ENCODE measurements around the gene PARD3B.
"Not testable (repeated sequence)": the region's sequence is repeated elsewhere in the genome, so short reads cannot be mapped to it uniquely, and the experiment has no call there.

The PARD3B gene

GRCh38 chr2:205471776-205472175 lies 926.5 kb downstream of the PARD3B start:
- no peak for ATAC-seq
- DNase-seq: no peak

DNA sequence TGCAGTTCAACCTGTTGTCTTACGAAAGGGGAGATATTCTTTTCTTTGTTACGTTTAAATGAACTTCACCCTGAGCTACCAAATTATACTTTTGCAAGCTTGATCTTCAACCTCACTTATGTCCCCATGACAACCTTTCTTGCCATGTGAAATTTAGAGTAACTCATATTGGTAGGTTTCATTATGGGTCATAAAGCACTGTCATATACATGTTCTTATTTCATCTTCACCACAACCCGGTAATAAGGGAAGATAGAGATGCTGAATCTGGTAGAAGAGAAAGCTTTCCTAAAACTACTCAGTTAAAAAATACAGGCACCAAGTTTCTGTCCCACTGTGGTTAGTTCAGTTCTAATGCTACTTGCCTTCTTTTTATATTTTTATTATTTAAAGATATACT lies 928.5 kb downstream of the PARD3B start:
- no peak for DNase-seq
- ATAC-seq: no peak

DNA sequence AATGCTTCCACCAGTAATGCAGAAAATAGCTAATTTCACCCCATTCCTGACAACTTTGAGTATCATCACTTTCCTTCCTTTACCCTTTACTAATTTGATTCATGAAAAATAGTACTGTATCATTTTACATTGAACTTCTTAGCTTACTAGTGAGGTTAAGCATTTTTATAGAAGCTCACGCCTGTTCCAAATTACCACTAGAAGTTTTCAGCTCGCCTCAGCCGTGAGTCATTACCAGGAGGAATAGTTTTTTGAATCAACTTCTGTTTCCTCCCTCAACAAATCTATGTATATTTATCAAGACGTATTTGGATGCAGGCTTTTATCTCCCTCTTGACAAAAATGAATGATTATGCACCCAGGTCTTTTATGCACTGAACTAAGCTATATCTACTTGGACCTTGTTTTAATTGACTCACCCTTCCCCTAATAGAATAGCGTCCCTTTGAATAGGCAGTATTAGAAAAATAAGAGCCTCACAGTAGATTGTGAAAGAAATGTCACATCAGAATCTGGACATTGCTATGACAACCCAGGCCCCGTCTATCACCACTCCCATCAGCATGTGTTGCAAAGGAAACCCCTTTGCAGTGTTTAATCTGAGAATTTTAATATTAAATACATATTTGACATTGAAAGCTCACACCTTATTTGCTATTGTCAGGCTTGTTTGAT lies 929.6 kb downstream of the PARD3B start:
- DNase-seq: no peak
- no peak for ATAC-seq

DNA sequence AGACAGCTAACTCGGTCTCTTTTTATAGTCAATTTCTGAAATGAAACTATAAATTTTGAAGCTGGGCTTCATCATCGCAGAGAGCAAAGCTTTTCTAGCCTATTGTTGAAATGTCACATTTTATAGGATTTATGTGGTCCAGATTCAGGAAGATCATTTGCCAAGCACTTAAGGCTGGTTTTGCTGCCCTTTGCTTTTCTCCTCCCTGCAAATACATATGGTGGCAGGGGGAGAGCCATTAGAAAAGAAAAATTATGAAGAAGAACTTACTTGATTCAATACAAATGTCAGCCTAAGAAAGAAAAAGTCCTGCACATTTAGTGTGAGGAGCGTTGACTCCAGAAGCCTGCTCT lies 930.1 kb downstream of the PARD3B start:
- no peak for DNase-seq
- no peak for ATAC-seq

DNA sequence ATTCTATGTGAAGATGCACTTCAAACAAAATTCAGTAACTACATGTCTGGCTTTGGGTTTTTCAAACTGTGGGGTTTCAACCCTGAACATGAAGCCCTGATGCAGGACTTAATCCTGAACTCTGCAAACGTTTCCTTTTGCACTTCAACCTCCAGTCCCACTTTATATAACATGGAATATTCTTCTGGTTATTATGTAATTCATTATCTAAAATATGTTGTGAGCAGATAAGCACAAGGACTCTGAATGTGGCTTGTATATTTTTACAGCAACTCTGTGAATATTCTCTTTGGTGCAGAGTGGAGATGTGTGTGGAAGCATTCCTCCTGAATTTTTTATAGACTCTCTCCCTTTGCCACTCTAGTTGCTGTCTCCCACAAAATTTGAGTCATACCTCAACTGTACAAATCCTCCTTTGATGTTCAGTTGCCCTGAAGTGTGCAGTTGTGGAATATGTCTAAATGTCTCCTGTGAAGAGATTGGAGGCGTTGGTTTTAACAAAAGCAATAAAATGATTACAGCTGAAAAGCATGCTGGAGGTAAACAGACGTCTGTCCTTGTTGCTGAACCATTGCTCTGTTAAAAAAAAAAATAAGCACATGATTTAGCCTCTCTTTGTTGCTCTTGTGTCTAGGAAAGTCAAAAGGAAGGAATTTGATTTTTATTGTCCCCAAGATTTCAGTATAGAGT lies 931.9 kb downstream of the PARD3B start:
- ATAC-seq (no peak), DNase-seq (no peak)

DNA sequence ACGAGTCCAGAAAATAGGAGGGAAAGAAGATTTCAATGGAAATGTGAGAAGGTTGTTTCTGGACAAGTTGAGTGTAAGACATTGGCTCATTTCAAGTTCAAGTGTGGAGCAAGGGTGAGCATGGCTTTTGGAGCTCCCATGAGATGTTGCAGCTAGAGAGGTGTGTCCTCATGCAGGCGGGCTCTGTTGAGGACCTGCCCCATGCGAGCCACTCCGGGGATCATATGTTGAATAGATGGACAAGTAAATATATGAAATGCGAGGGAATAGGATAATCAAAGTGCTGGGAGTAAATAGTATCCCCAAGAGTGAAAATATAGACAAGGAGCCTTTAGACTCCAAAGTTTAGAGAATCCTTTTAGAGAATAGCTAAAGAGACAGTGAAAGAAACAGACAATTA lies 936.6 kb downstream of the PARD3B start:
- no peak for ATAC-seq

GRCh38 chr2:205482399-205483081 lies 937.3 kb downstream of the PARD3B start:
- DNase-seq (no peak), ATAC-seq (no peak)

More for the DNA sequence above, 936.6 kb downstream of the PARD3B start:
- DNase-seq: no peak

- no peak for DNase-seq
Observed at GRCh38 chr2:205483095-205483494, 937.8 kb downstream of the PARD3B start.

GRCh38 chr2:205484215-205484614 lies 938.9 kb downstream of the PARD3B start:
- DNase-seq (no peak), ATAC-seq (no peak)

More at GRCh38 chr2:205483095-205483494, 937.8 kb downstream of the PARD3B start:
- ATAC-seq: no peak

GRCh38 chr2:205484764-205485163 lies 939.5 kb downstream of the PARD3B start:
- ATAC-seq: no peak
- DNase-seq: no peak

- not testable (repeated sequence) for ATAC-seq, DNase-seq
Observed at GRCh38 chr2:205493528-205493927, 948.3 kb downstream of the PARD3B start.

DNA sequence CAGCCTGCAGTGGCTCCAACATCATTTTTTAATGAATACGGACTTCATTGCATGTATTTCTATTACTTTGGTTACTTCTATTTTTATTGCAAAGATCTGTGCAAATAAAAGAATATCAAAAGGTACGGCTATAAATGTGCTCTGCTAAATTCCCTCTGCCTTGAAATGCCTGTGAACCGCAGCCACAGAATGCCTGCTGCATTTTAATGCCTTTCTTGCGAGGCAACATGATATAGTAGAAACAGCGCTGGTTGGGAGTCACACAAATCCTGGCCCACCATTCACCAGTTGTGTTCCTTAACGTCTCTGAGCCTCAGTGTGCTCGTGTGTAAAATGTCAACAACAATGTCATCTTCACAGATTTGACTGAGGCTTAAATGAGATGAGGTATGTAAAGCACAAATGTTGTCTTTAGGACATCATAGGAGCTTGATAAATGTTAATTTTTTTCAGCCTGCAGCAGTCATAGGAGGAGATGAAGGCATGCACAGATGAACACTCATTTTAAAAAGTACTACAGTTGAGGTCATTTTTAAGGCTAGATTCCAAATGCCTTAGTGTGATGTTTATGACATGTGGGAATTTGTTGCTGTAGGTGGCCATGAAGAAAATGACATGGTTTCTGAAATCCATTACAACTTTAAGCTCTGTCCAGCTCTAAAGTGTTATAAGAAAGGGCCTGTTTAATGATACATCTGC lies 949.4 kb downstream of the PARD3B start:
- ATAC-seq (no peak), DNase-seq (no peak)

DNA sequence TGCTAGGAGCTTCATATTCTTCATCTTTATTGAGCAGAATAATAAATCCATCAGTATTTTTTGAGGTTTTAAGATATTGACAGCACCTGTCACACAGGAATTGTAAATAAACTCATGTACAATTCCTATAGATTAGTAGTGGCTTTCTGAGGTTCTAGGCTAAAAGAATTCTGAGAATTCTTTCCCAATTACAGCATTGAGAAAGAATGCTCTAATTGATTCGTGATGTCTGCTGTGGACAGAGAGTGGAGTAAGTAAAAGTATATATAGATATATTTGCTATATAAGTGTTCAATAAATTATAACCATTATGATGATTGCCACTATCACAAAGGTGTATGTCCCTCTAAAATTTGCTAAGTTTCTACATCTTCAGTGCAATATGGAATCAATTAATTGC lies 950.5 kb downstream of the PARD3B start:
- no peak for DNase-seq
- ATAC-seq: no peak

DNA sequence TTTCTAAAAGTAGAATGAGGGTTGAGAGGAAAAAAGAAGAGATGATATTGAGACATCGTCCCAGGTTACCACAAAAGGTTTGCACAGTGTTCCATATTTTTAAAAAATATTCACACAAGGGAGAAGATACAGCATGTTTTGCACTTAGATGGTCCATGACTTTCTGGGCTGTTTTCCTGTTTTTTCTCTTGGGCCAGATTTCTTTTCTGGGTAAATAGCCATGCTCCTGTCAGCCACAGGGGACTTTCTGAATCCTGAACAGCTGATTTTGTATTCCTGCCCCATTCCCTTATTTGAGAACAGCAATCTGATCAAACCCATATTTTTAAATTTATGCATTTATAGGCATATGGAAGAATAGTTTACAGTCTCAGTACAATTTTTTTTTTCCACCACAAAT lies 951.1 kb downstream of the PARD3B start:
- ATAC-seq (no peak), DNase-seq (no peak)

- ATAC-seq: no peak
- DNase-seq: no peak
Observed at GRCh38 chr2:205496772-205497171, 951.5 kb downstream of the PARD3B start.

DNA sequence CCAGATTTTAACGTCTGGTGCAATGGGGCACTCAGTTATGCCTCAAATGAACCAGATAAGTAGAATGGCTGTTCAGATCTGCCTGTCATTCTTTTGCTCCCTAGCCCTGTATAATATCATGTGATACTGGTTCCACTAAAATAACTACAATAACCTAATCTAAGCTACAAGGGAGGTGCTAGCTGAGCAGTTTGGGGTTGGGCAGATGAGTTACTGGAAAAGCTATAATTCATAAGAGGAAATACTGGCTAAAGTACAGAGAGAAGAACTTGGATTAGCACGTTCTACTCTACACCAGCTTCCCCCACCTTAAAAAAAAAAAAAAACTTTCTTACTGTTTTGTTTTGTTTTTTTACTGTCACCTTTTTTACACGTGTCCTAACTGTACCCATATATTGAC lies 953.7 kb downstream of the PARD3B start:
- ATAC-seq: no peak

GRCh38 chr2:205500065-205500464 lies 954.8 kb downstream of the PARD3B start:
- DNase-seq (no peak), ATAC-seq (no peak)

More for the DNA sequence above, 953.7 kb downstream of the PARD3B start:
- DNase-seq: no peak

DNA sequence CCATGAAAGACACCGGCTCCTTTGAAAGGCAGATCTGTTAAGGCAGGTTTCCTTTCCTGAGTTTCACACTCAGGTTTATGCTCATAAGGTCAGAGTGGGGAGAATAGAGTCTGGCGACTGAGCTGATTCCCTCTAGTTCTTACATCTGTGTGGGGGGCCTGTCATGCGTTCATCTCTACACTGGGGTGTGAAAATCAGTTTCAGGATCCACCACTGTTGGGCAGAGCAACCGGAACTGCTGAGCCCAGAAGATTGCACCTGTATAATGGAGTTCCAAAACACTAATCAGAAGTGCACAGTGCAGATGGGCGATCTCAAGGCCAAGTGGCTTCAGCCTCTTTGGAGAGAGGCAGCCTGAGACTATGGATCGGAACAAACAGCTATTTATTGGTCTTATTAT lies 955.7 kb downstream of the PARD3B start:
- DNase-seq: no peak
- no peak for ATAC-seq

DNA sequence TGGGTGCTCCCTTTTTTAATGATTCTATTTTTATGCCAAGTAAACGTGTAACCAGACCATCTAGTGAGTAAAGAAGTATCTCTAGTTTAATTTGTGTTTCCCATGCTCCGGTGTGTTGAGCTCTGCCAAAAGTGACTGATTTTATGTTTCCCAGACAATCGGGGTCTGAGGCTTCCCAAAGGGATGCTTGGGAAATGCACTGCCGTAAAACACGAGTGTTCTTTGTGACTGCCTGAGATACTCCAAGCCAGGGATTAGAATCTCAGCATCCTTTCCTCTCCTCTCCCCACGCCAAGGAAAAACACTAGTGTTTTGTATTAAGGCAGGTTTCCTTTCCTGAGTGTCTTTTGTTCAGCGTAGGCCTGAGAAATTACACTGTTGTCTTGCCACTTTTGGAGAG lies 956.6 kb downstream of the PARD3B start:
- ATAC-seq: no peak
- no peak for DNase-seq

DNA sequence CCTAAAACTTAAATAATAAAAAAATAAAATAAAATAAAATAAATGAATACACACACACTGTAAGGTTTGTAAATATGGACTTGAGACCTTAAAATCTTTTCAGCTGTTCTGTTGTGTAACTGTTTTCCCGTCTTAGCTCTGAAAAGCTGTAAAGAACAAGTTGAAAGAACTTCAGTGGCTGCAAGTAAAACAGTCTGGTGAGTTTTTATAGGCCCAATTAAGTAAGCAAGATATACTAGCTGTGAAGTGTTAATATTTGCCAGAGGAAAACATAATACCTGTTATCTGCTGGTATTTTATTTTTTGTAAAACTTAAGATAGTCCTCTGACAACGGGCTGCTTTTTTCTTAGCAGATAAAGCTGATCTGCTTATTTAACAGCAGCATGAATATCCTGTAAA lies 960.1 kb downstream of the PARD3B start:
- ATAC-seq (no peak), DNase-seq (no peak)

- ATAC-seq: no peak
- no peak for DNase-seq
Observed at GRCh38 chr2:205509655-205510054, 964.4 kb downstream of the PARD3B start.

DNA sequence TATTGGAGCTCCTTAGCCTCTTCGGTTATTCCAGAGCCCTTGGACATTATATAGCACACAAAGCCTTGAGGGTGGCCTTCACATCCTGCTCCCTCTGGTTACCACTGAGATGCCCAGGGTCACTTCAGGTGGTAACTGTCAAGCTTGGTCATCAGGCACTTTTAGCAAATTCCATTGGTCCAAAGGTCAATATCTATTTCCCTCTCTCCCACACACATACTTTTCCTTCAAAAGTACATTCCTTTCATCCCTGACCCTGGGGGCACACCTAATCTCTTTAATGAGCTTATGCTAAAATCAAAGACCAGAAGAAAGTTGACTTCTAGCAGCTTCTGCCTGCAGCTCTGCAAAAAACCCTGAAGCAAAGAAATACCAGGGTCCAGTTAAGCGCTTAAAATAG lies 965.1 kb downstream of the PARD3B start:
- DNase-seq (no peak), ATAC-seq (no peak)

DNA sequence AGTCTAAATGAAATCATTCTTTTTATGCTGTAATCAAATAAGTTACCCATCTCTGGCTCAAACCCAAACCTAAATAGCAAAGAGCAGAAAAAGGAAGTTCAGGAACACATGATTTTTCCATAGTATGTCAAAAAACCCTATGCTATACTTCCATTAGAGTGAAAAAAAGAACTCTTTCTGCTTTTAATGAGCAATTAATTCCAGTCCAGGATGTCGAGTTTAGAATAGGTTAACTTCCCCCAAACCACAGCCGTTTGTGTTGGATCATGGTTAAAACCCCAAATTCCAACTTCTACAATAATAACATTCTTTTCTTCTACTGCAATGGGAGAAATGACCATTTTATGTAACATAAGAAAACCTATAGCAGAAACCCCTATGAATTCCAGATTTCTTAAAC lies 965.9 kb downstream of the PARD3B start:
- DNase-seq: no peak

More for the DNA sequence above, 965.9 kb downstream of the PARD3B start:
- ATAC-seq: no peak

All from stimulated activated naive CD8-positive, alpha-beta T cell treated with anti-CD3 and anti-CD28 coated beads, Interleukin-15, Interleukin-2, amounts not matched to agents 100 U/mL and 50 U/mL, for 24 hours (primary cell).